BJ (cell line): ENCODE results near the gene ETS1. TPM values are rescaled to one million over a fixed set of nuclear protein-coding genes. Genes with fewer than 3 reads are reported as not detected.

Experiments
- CTCF ChIA-PET: fragments of 350-600 bp; formaldehyde crosslinking; extraction: SDS; loops from one replicate; lab custom pipeline; 2021; ENCODE audit warnings: antibody characterized with exemption, inconsistent platforms; lab: Yijun Ruan, JAX
- POLR2A ChIA-PET: fragments of 300-600 bp; sonication (Branson Sonifier 250); formaldehyde crosslinking; extraction: SDS; loops from one replicate; lab custom pipeline; 2021; ENCODE audit warnings: antibody characterized with exemption; lab: Charles Lee
- DNase-seq: peaks from one replicate; pipeline ENCODE4 v3.0.0-alpha.2; 2011; ENCODE audit warnings: low read depth
- H3K27me3 ChIP-seq: 2 replicates; pipeline ENCODE4 v1.6.0; 2011; ENCODE audit warnings: low read length; ENCODE audit not compliant: control insufficient read depth, insufficient read depth
- H3K36me3 ChIP-seq: 2 replicates; pipeline ENCODE4 v1.5.1; 2011; ENCODE audit warnings: low read length; ENCODE audit not compliant: control insufficient read depth, insufficient read depth
- H3K4me3 ChIP-seq: 2 replicates; pipeline ENCODE4 v1.5.1; 2011; ENCODE audit warnings: low read depth, mild to moderate bottlenecking, control low read depth, low read length
- CTCF ChIP-seq: IDR thresholded peaks from 2 replicates; pipeline ENCODE4 v1.5.1; 2011; ENCODE audit warnings: low read depth, mild to moderate bottlenecking, control low read depth, inconsistent platforms, low read length, moderate library complexity; ENCODE audit not compliant: insufficient read depth
- polyA plus RNA-seq: library from polyadenylated mRNA; depleted of rRNA; stranded (reverse); fragments of >200 nt; gene quantifications from 2 replicates; pipeline ENCODE4 v1.2.3, GENCODE V29; 2011

Gene ETS1
- polyA plus RNA-seq, 1 experiment, result 38.5 TPM

- CTCF ChIA-PET, result no interaction called here
- POLR2A ChIA-PET, result no interaction called here
- peaks cover 13% of the 10 kb centered on the region for H3K27me3 ChIP-seq
- H3K36me3 ChIP-seq, result no peaks in the 10 kb centered on the region
- no peak for TF ChIP-seq CTCF
- H3K4me3 ChIP-seq, result no peak overlapping the region
- DNase-seq, result no peak
These were observed 1.7 kb downstream of the ETS1 start for GRCh38 chr11:128585498-128586238.

GRCh38 chr11:128584253-128584652 is 3.1 kb downstream of the ETS1 start:
- Histone ChIP-seq H3K36me3 (no peaks in the 10 kb centered on the region), H3K27me3 (peaks cover 13% of the 10 kb centered on the region), H3K4me3 (no peak overlapping the region)
- no peak for DNase-seq
- ChIA-PET POLR2A (no interaction called here), CTCF (no interaction called here)
- no peak for TF ChIP-seq CTCF

- H3K27me3 ChIP-seq, result peaks cover 15% of the 10 kb centered on the region
- TF ChIP-seq CTCF, result no peak
- H3K36me3 ChIP-seq, result no peaks in the 10 kb centered on the region
- H3K4me3 ChIP-seq, result no peak overlapping the region
- DNase-seq, result peak; percentile 83
- CTCF ChIA-PET, result no interaction called here
- POLR2A ChIA-PET, result interaction anchor here (0.5 kb wide), 1 partner anchor 8 kb away, joined by 3 read pairs; no protein-coding TSS in a partner anchor
These were observed 4.6 kb downstream of the ETS1 start for GRCh38 chr11:128582496-128583366.

GRCh38 chr11:128581561-128582272 is 5.6 kb downstream of the ETS1 start:
- POLR2A ChIA-PET, result no interaction called here
- TF ChIP-seq CTCF, result no peak
- Histone ChIP-seq H3K4me3 (no peak overlapping the region), H3K27me3 (peaks cover 11% of the 10 kb centered on the region), H3K36me3 (no peaks in the 10 kb centered on the region)
- CTCF ChIA-PET, result no interaction called here
- DNase-seq, result no peak
